H9 (cell line): ENCODE data around the gene STAB1. TPM values are rescaled to one million over a fixed set of nuclear protein-coding genes. Genes with fewer than 3 reads are reported as not detected.
A peak's percentile ranks its signal among the peaks of the same experiment; 100 is the strongest.

ENCODE experiments used
- DNase-seq: peaks from one replicate; pipeline ENCODE4 v3.0.0-alpha.2; 2017
- H2AFZ ChIP-seq: one replicate; pipeline ENCODE4 v1.6.1; 2013; ENCODE audit warnings: mild to moderate bottlenecking, low read length, control low read depth, moderate library complexity
- H2AK5ac ChIP-seq: 2 replicates; pipeline ENCODE4 v1.6.1; 2013; ENCODE audit warnings: low read length, control low read depth, mixed read lengths; ENCODE audit not compliant: insufficient read length
- H2BK120ac ChIP-seq: one replicate; pipeline ENCODE4 v1.6.1; 2013; ENCODE audit warnings: low read depth, mild to moderate bottlenecking, low read length, control low read depth, inconsistent platforms; ENCODE audit not compliant: poor library complexity, severe bottlenecking
- H2BK12ac ChIP-seq: 2 replicates; pipeline ENCODE4 v1.6.1; 2013; ENCODE audit warnings: low read length, control low read depth, mixed read lengths, low read depth; ENCODE audit not compliant: insufficient read length
- H2BK15ac ChIP-seq: 2 replicates; pipeline ENCODE4 v1.6.1; 2013; ENCODE audit warnings: low read depth, low read length, control low read depth
- H2BK20ac ChIP-seq: one replicate; pipeline ENCODE4 v1.6.1; 2013; ENCODE audit warnings: low read depth, mild to moderate bottlenecking, low read length, control low read depth, inconsistent platforms; ENCODE audit not compliant: poor library complexity, severe bottlenecking
- H2BK5ac ChIP-seq: 2 replicates; pipeline ENCODE4 v1.6.1; 2013; ENCODE audit warnings: low read length, control low read depth, mixed read lengths; ENCODE audit not compliant: insufficient read length
- H3K14ac ChIP-seq: 2 replicates; pipeline ENCODE4 v1.6.1; 2013; ENCODE audit warnings: low read length, control low read depth; ENCODE audit not compliant: insufficient read depth
- H3K18ac ChIP-seq: 2 replicates; pipeline ENCODE4 v1.6.1; 2013; ENCODE audit warnings: low read depth, mild to moderate bottlenecking, mixed read lengths, low read length, control low read depth; ENCODE audit not compliant: insufficient read length
- H3K23ac ChIP-seq: 2 replicates; pipeline ENCODE4 v1.6.1; 2013; ENCODE audit warnings: low read length, control low read depth, mixed read lengths, low read depth; ENCODE audit not compliant: insufficient read length
- H3K23me2 ChIP-seq: 2 replicates; pipeline ENCODE4 v1.6.1; 2013; ENCODE audit warnings: low read depth, mild to moderate bottlenecking, mixed read lengths, low read length, control low read depth; ENCODE audit not compliant: insufficient read length, poor library complexity, severe bottlenecking
- H3K27ac ChIP-seq: 2 replicates; pipeline ENCODE4 v1.5.1; 2013; ENCODE audit warnings: low read length, control low read depth, mixed read lengths, low read depth; ENCODE audit not compliant: insufficient read length
- H3K27me3 ChIP-seq: 2 replicates; pipeline ENCODE4 v1.6.1; 2013; ENCODE audit warnings: low read length, control low read depth, inconsistent platforms; ENCODE audit not compliant: insufficient read depth
- H3K4ac ChIP-seq: 2 replicates; pipeline ENCODE4 v1.6.1; 2013; ENCODE audit warnings: low read depth, mild to moderate bottlenecking, control low read depth, inconsistent platforms, low read length, moderate library complexity
- H3K4me1 ChIP-seq: 2 replicates; pipeline ENCODE4 v1.6.1; 2013; ENCODE audit warnings: low read length, control low read depth, inconsistent platforms; ENCODE audit not compliant: insufficient read depth
- H3K4me2 ChIP-seq: 2 replicates; pipeline ENCODE4 v1.6.1; 2013; ENCODE audit warnings: low read length, control low read depth, mixed read lengths; ENCODE audit not compliant: insufficient read length, insufficient read depth
- H3K56ac ChIP-seq: 2 replicates; pipeline ENCODE4 v1.6.1; 2013; ENCODE audit warnings: low read depth, mild to moderate bottlenecking, mixed read lengths, low read length, control low read depth; ENCODE audit not compliant: insufficient read length
- H3K79me1 ChIP-seq: 2 replicates; pipeline ENCODE4 v1.6.1; 2013; ENCODE audit warnings: low read depth, mild to moderate bottlenecking, moderate library complexity, low read length, control low read depth, inconsistent platforms; ENCODE audit not compliant: insufficient read depth, poor library complexity, severe bottlenecking
- H3K79me2 ChIP-seq: 2 replicates; pipeline ENCODE4 v1.6.1; 2013; ENCODE audit warnings: low read length, control low read depth, inconsistent platforms; ENCODE audit not compliant: insufficient read depth
- H3K9ac ChIP-seq: 2 replicates; pipeline ENCODE4 v1.6.1; 2013; ENCODE audit warnings: low read length, control low read depth, mixed read lengths; ENCODE audit not compliant: insufficient read length; ENCODE audit errors: extremely low read depth
- H3K9me3 ChIP-seq: one replicate; pipeline ENCODE4 v1.6.1; 2013; ENCODE audit warnings: low read depth, low read length, inconsistent platforms; ENCODE audit not compliant: control insufficient read depth
- H3T11ph ChIP-seq: one replicate; pipeline ENCODE4 v1.6.1; 2013; ENCODE audit warnings: mild to moderate bottlenecking, low read length, control low read depth, inconsistent platforms
- H4K20me1 ChIP-seq: one replicate; pipeline ENCODE4 v1.6.1; 2013; ENCODE audit not compliant: control insufficient read depth, insufficient read length, insufficient read depth
- H4K5ac ChIP-seq: 2 replicates; pipeline ENCODE4 v1.6.1; 2013; ENCODE audit warnings: low read depth, mild to moderate bottlenecking, mixed read lengths, low read length, control low read depth; ENCODE audit not compliant: insufficient read length
- H4K8ac ChIP-seq: replicated peaks from 2 replicates; pipeline ENCODE4 v1.6.1; 2013; ENCODE audit warnings: low read length, control low read depth, mixed read lengths, low read depth; ENCODE audit not compliant: insufficient read length
- H4K91ac ChIP-seq: 2 replicates; pipeline ENCODE4 v1.6.1; 2013; ENCODE audit warnings: low read depth, mild to moderate bottlenecking, moderate library complexity, mixed read lengths, low read length, control low read depth; ENCODE audit not compliant: insufficient read length
- H3K27ac Mint-ChIP-seq, 3 experiments: 2 replicates in 2 of 3; 3 replicates in 1 of 3; pipeline ENCODE4 v1.8.0; 2020 to 2021; ENCODE audit warnings: mixed read lengths in 3 of 3, mild to moderate bottlenecking in 1 of 3, moderate library complexity in 1 of 3
- H3K27me3 Mint-ChIP-seq: 2 replicates; pipeline ENCODE4 v1.8.0; 2021; ENCODE audit warnings: low read depth, mild to moderate bottlenecking, moderate library complexity, mixed read lengths
- H3K36me3 Mint-ChIP-seq, 3 experiments: 2 replicates in 2 of 3; 3 replicates in 1 of 3; pipeline ENCODE4 v1.8.0; 2020 to 2021; ENCODE audit warnings: low read depth in 3 of 3, mixed read lengths in 3 of 3; ENCODE audit not compliant: insufficient read depth in 1 of 3
- H3K4me1 Mint-ChIP-seq, 2 experiments: 2 replicates each; pipeline ENCODE4 v1.8.0; 2020; ENCODE audit warnings: mixed read lengths in 2 of 2
- H3K4me3 Mint-ChIP-seq, 2 experiments: 2 replicates in 1 of 2; 3 replicates in 1 of 2; pipeline ENCODE4 v1.8.0; 2020 to 2021; ENCODE audit warnings: mild to moderate bottlenecking in 2 of 2, mixed read lengths in 2 of 2, moderate library complexity in 1 of 2
- H3K9me3 Mint-ChIP-seq, 2 experiments: 2 replicates in 1 of 2; 3 replicates in 1 of 2; pipeline ENCODE4 v1.8.0; 2020; ENCODE audit warnings: mild to moderate bottlenecking in 2 of 2, mixed read lengths in 2 of 2, moderate library complexity in 1 of 2
- CTCF ChIP-seq: fragments of 200-600 bp; sonication (generic); conservative IDR thresholded peaks from 3 replicates; pipeline ENCODE4 v1.8.0; 2021; ENCODE audit warnings: antibody characterized with exemption, mild to moderate bottlenecking
- WGBS: extraction: QIAGEN DNeasy Blood & Tissue Kit; methylation state at CpG from one replicate; pipeline ENCODE4 v1.1.7; 2013; ENCODE audit warnings: missing lambda C conversion rate, low lambda C conversion rate, mixed read lengths; ENCODE audit not compliant: insufficient read length; ENCODE audit errors: extremely low coverage; 5-methylcytosine and 5-hydroxymethylcytosine counted together
- total RNA-seq: library from RNA; stranded (reverse); gene quantifications from 2 replicates; pipeline ENCODE4 v1.2.1, GENCODE V29; 2021

The STAB1 gene
- total RNA-seq, 1 experiment from 2014 or later, result 1.5 TPM

DNA sequence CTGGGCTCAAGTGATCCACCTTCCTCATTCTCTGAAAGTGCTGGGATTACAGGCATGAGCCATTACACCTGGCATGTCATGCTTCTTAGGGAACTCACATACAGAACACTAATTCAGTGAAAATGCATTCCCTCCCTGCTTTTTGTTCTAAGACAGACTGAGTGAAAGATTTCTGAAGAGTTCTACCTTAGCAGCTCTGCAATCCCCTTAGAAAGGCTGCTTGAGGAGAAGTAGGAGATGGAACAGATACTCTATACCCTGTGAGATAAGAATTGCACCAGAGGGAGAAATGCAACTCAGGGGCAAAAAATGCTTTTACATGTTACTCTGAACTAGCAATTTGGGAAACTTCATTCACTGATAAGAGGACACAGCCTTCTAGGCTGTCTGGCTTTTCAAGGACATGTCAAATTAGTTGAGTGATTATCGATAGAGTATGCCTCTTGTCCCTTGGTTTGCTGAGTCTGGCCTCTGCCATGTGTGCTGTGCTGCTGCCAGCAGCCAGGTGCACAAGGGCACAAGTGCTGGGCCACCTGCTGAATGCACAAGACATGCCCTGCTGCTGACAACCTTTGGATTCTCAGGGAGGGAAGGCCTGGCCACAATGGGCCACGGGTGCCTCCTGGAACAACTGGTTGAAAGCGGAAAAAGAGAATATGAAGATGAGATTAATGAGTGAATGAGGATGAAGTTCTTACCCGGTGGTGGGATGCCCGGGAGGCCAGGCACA is 59.1 kb downstream of the STAB1 start:
- H2BK12ac ChIP-seq, result no peak overlapping the region
- Mint-ChIP-seq H3K27ac (peak overlapping the region in 2 of 3 experiments; percentile 90; a peak in 4 of 7 replicates), H3K27me3 (no peaks in the 10 kb centered on the region), H3K4me3 (no peak overlapping the region), H3K4me1 (peaks cover 7 to 12% of the 10 kb centered on the region in 2 experiments; a peak in 2 of 4 replicates), H3K36me3 (peaks cover 11 to 51% (median 30%) of the 10 kb centered on the region in 3 experiments; a peak in 6 of 7 replicates), H3K9me3 (no peaks in the 10 kb centered on the region)
- no peak overlapping the region for H2BK20ac ChIP-seq
- no peak overlapping the region for H2BK120ac ChIP-seq
- H3K9me3 ChIP-seq, result no peaks in the 10 kb centered on the region
- H3K4ac ChIP-seq, result no peak overlapping the region
- H3K18ac ChIP-seq, result no peak overlapping the region
- no peak overlapping the region for H2BK15ac ChIP-seq
- no peak overlapping the region for H4K8ac ChIP-seq
- H3K14ac ChIP-seq, result no peak overlapping the region
- no peak overlapping the region for H3K27ac ChIP-seq
- H4K5ac ChIP-seq, result no peak overlapping the region
- no peak overlapping the region for H4K91ac ChIP-seq
- H3T11ph ChIP-seq, result no peak overlapping the region
- no peak overlapping the region for H3K9ac ChIP-seq
- H3K4me2 ChIP-seq, result no peak overlapping the region
- no peak for DNase-seq
- no peak overlapping the region for H2AFZ ChIP-seq
- H2AK5ac ChIP-seq, result no peak overlapping the region
- TF ChIP-seq CTCF, result no peak
- no peaks in the 10 kb centered on the region for H3K27me3 ChIP-seq
- H3K79me2 ChIP-seq, result no peaks in the 10 kb centered on the region
- no peaks in the 10 kb centered on the region for H3K79me1 ChIP-seq
- WGBS, result no CpG with 5 or more reads among the region's 5 CpGs
- no peaks in the 10 kb centered on the region for H4K20me1 ChIP-seq
- no peaks in the 10 kb centered on the region for H3K23me2 ChIP-seq
- no peak overlapping the region for H3K23ac ChIP-seq
- H3K56ac ChIP-seq, result no peak overlapping the region
- peaks cover 3% of the 10 kb centered on the region; the same call in 1 of the 2 replicates for H3K4me1 ChIP-seq
- no peak overlapping the region for H2BK5ac ChIP-seq
